HEK293T (cell line): ENCODE measurements around the gene SLC51A.
"Not testable (repeated sequence)": the region's sequence is repeated elsewhere in the genome, so short reads cannot be mapped to it uniquely, and the experiment has no call there.

Experiments used
- BHLHE40 ChIP-seq: fragments of 450-650 bp; IDR thresholded peaks from 2 replicates; pipeline ENCODE4 v1.6.1; 2016; ENCODE audit warnings: mild to moderate bottlenecking, moderate library complexity, borderline replicate concordance
- CTBP1 ChIP-seq: fragments of 450-650 bp; IDR thresholded peaks from 2 replicates; pipeline ENCODE4 v1.6.1; 2016; ENCODE audit warnings: borderline replicate concordance
- ELF4 ChIP-seq: fragments of 450-650 bp; IDR thresholded peaks from 2 replicates; pipeline ENCODE4 v1.6.1; 2017; ENCODE audit warnings: antibody characterized with exemption
- FOXM1 ChIP-seq: fragments of 450-650 bp; IDR thresholded peaks from 2 replicates; pipeline ENCODE4 v1.6.1; 2017; ENCODE audit warnings: mild to moderate bottlenecking, borderline replicate concordance
- L3MBTL2 ChIP-seq: fragments of 450-650 bp; conservative IDR thresholded peaks from 2 replicates; pipeline ENCODE4 v1.6.1; 2016; ENCODE audit warnings: mild to moderate bottlenecking
- SP1 ChIP-seq: fragments of 450-650 bp; IDR thresholded peaks from 2 replicates; pipeline ENCODE4 v1.6.1; 2017
- SUZ12 ChIP-seq: fragments of 450-650 bp; IDR thresholded peaks from 2 replicates; pipeline ENCODE4 v1.6.1; 2016; ENCODE audit warnings: mild to moderate bottlenecking
- TARDBP ChIP-seq: fragments of 450-650 bp; IDR thresholded peaks from 2 replicates; pipeline ENCODE4 v1.6.1; 2016
- TF ChIP-seq, protein P1 (sequence below): fragments of 450-650 bp; IDR thresholded peaks from 2 replicates; pipeline ENCODE4 v1.6.1; 2016

- TF ChIP-seq BHLHE40, CTBP1, SP1, SUZ12, TARDBP, L3MBTL2, ELF4, FOXM1: not testable (repeated sequence)
- TF ChIP-seq, protein P1, sequence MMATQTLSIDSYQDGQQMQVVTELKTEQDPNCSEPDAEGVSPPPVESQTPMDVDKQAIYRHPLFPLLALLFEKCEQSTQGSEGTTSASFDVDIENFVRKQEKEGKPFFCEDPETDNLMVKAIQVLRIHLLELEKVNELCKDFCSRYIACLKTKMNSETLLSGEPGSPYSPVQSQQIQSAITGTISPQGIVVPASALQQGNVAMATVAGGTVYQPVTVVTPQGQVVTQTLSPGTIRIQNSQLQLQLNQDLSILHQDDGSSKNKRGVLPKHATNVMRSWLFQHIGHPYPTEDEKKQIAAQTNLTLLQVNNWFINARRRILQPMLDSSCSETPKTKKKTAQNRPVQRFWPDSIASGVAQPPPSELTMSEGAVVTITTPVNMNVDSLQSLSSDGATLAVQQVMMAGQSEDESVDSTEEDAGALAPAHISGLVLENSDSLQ, result not testable (repeated sequence)
Measured at GRCh38 chr3:196170296-196170695, 46.0 kb upstream of the SLC51A start.
